Left renal cortex interstitium (tissue), 4 donors: ENCODE results near the gene VPS45. TPM values are rescaled to one million over a fixed set of nuclear protein-coding genes. Genes with fewer than 3 reads are reported as not detected.

ENCODE experiments used
- DNase-seq, 4 donors: peaks; one replicate each; pipeline ENCODE4 v3.0.0-alpha.2; 2013; ENCODE audit warnings: low read depth in 4 of 4, low spot score in 2 of 4, missing footprints in 1 of 4
- polyA plus RNA-seq, 4 donors: library from polyadenylated mRNA; unstranded; fragments of 120-200 nt; gene quantifications; one replicate each; pipeline ENCODE4 v1.2.1, GENCODE V29; 2013; ENCODE audit not compliant: insufficient read length in 4 of 4

The VPS45 gene
- polyA plus RNA-seq, 4 donors = 67.4 to 76.3 (median 70.1) TPM

DNA sequence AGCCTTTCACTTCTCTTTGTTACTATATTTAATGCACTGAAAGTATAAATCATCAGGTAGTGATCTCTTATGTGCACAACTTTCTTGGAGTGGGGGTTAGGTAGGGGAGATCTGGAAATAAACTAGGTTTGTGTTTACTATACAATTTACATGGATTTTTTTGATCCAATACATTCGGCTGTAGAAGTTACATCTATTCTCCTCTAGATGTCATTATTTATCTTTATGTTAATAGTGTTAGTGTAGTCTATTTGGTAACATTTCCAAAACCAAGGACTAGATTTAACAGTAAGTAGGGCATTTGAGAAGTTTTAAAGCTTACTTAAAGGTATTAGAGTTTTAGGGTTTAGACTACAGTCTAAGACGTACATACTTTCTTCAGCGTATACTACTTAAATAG lies 5.4 kb downstream of the VPS45 start:
- DNase-seq = no peak

DNA sequence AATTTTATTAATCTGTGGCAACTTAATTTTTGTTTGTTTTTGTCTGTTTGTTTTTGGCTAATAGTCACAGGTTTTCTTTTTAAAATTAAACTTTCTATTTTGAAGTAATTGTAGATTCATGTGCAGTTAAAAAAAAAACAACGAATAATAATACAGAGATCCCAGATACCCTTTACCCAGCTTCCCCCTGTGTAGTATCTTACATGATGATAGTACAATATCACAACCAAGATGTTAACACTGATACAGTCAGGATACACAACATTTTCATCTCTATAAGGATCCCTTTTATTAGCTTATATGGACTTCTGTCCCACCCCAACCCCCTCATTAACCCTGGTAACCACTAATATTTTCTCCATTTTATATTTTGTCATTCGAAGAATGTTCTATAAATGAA lies 5.9 kb downstream of the VPS45 start:
- DNase-seq = no peak

DNA sequence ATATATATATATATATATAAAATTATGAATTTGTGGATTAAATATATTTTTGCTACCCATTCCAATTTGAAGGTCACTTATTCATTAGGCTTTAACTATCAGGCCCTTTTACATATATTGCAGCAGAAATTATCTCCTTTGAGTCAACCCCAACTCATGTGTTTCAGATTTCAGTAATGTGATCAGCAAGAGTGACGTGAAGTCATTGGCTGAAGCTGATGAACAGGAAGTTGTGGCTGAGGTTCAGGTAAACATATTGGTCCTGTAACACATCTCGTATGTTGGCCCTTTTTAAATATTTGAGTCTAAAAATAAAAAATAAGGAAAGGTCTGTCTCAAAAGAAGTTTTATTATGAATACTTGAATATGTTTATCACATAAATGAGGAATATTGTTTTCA lies 8.5 kb downstream of the VPS45 start:
- no peak for DNase-seq

DNA sequence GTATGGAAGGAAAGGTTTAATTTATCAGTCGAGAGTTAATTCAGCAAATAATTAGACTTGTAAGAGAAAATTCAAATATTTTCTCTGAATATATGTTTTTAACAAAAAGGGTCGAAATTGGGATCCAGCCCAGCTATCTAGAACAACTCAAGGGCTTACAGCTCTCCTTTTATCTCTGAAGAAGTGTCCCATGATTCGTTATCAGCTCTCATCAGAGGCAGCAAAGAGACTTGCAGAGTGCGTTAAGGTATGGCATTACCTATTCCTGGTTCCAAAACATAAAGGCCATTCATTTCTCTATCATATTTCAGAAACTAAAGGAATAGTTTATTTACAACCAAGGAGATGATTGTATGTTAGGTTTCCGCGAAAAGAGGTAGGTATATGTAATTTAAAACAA lies 9.4 kb downstream of the VPS45 start:
- no peak for DNase-seq

DNA sequence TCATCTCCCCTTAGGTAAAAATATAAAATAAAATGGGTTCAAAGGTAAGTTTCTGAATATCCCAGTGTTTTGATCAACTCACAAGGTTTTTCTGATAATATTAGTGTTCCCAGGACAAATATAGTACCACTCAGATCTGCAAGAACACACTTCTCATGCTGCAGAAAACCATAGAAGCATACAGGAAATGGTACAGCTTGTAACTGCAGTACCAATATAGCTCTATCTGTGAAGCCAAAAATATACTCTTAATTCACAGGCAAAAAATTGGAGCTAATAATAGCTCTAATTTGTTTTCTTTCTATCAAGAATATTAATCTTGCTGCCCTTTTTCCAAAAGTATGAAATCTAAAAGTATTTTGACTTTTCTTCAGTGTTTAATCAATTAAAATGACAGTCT lies 13.2 kb downstream of the VPS45 start:
- no peak for DNase-seq

DNA sequence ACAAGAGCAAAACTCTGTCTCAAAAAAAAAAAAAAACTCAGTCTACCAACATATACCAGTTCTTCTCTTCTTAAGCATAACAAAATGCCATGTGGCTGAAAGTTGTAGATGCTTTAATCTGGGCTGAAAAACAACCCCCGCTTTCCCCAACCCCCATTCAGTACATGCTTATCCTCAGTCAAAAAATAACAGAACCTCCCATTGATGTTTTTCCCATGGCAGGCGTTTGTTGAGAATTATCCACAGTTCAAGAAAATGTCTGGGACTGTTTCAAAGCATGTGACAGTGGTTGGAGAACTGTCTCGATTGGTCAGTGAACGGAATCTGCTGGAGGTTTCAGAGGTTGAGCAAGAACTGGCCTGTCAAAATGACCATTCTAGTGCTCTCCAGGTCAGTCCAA lies 14.9 kb downstream of the VPS45 start:
- no peak for DNase-seq

DNA sequence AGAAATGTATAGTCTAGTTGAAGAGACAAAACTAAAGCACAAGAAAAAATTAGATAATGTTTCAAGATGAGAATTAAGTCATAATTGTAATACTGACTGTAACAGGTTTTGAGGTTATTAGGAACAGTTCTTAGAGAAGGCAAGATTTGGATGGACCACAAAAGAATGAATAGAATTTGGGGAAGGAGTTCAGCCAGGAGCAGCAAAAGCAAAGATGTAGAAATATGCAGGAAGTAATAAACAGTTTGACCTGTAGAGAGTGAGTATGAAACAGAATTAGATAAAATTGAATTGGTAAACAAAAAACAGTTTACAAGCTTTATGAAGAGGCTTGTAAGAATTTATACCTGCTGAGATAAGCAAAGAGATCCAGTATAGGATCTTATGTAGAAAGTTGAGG lies 16.3 kb downstream of the VPS45 start:
- no peak for DNase-seq

DNA sequence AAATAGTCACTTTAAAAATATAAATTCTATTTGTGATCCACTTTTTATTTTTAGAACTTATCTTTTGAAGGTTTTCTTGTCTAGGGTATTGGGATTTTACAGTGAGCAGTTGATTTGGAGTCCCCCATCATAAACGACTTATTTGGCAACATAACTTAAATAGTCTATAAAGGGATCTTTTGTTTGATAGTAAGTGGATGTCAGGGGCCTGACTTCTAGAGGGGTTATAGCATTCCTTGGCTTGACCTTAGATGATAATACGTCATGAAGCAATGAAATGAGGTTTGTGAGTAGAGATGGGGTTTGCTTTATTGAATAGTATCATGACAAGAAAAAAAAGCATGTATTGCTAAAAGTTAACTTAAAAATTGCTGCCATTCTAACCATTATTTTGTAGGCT lies 17.8 kb downstream of the VPS45 start:
- DNase-seq = no peak

DNA sequence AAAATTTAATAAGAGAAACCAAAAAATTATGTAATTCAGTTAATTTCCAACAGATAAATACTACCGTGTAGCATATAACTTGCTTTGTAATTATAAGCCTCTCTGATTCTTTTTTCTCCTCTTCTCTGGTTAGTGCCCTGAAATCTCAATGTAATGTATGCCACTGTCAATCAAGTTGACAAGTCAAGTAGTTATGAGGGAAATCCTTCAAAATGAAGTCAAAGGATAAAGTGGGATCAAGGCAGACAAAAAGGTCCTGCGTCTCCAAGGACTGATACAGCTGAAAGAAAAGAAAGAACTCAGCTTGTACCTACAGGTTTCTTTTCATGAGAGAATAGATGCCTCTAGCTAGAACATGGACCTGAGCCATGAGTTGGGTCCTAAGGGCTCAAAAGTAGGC lies 19.8 kb downstream of the VPS45 start:
- DNase-seq = no peak

- DNase-seq = no peak
Measured at GRCh38 chr1:150089846-150090520, 22.4 kb downstream of the VPS45 start.

GRCh38 chr1:150092180-150092791 lies 24.7 kb downstream of the VPS45 start:
- DNase-seq = no peak

DNA sequence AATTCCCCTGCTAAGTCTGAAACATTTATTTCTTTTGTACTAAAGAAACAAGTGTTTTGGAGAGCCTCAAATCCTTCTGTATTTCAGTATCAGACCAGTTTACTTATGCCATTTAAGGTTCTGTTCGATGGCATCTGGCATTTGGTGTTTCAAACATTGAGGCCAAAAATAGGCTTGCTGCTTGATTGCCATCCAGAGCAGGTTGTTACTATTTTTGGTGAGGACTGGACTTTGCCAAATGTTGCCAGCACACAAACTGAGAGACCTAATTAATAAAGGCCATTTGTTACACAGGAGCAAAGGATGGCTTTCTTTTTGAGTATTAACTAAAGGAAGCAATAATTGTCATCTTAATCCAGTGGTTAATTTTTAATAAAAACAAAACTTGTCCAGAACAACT lies 26.2 kb downstream of the VPS45 start:
- DNase-seq = no peak

DNA sequence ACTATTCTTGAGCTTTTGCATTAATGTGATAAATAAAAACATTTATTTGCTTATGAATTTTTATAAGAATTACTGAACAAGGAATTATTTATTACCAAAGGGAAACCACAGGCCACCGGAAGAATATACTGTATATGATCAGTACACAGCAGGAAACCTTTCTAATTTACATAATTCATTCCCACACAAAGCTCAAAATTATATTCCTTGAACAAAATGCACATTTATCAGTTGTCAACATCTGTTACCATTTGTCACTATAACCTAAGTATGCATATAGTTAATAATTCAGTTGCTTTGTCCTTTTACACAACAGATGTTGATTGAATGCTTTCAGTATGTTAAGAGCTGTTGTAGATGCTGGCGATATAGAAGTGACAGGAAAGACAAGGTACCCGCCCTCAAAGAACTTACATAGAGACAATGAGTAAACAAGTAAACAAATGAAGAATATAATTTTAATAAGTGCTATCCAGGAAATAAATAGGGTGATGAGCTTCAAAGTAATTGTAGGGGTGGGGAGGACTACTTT lies 27.2 kb downstream of the VPS45 start:
- DNase-seq = no peak

GRCh38 chr1:150102986-150103385 lies 35.4 kb downstream of the VPS45 start:
- no peak for DNase-seq

DNA sequence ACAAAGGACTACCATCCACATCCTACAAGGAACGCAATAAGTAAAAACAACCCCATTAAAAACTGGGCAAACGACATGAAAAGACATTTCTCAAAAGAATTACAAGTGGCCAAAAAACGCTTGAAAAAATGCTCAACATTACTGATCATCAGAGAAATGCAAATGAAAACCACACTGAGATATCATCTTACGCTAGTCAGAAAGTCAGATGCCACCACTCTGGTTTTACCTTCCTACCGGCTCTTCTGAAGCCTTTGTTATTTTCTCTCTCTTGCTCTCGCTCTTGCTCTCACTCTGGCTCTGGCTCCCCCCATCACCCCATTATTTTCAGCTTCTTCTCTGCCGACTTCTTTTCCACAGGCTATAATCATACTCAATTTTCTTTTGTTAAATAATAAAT lies 38.8 kb downstream of the VPS45 start:
- DNase-seq = no peak

DNA sequence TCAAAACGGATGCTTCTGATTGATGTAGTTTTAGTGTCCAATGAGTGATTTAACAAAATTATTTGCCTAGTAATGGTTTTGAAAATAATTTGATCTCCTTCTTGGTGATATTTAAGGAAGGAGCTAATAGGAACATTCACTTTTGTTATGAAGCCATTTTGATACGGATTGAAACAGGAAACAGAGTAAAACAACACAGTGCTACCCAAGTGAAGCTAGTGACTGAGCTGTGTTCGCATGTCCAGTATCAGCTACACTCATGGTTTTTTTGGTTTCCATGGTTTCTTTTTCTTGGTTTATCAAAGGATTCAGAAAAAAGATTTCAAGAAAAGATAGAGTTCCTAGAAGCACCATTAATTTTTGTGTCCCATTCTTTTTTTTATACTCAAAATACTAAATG lies 42.0 kb downstream of the VPS45 start:
- DNase-seq = no peak

DNA sequence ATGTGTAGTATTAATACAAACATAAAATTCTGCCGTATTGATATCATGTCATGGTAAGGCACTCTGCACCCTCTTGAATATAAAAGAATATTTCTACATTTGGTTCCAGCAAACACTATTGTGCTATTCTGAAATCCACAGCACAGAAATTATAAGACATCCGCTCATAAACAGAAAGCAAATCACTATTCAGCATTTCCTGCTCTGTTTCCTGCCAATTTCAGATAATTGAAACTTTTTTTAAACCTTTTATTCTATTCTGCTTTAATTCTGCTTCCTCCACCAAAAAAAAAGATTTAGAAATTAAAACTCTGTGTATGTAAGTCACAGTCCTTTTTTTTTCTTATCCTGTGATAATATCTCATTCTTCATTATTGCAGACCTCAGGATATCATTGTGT lies 42.5 kb downstream of the VPS45 start:
- DNase-seq = no peak

GRCh38 chr1:150111670-150112069 lies 44.1 kb downstream of the VPS45 start:
- DNase-seq = no peak

DNA sequence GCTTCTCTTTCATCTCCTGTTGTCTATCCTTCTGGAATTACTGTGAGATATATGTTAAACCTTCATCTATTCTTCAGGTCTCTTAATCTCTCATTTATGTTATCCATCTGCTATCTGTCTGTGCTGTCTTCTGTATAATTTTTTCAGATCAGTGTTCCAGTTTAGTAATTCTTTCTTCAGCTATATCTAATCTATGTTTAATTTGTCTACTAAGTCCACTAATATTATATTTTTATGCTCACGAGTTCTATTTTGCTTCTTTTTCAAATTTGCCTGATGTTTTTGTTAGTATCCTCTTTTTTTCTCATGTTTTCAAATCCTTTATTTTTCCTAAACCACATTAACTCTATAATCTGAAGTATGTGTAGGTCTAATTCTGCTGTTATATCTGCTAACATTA lies 47.5 kb downstream of the VPS45 start:
- DNase-seq = no peak

DNA sequence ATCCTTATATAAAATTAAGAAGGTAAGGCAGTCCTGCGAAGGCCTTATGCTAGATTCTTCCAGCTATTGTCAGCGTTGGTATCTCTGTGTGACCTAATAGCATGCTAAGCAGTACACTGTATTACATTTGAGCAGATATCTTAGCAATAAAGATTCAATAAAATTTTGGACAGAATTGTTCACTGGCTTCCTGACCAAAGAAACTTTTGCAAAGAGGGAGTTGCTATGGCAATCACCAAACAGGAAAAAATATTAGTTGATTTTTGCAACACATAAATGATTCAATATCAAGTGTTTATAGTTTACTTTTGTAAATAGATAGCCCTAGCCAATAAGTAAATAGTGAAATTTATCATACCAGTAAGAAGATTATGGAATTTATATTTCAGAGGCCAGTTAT lies 51.1 kb downstream of the VPS45 start:
- DNase-seq = no peak

DNA sequence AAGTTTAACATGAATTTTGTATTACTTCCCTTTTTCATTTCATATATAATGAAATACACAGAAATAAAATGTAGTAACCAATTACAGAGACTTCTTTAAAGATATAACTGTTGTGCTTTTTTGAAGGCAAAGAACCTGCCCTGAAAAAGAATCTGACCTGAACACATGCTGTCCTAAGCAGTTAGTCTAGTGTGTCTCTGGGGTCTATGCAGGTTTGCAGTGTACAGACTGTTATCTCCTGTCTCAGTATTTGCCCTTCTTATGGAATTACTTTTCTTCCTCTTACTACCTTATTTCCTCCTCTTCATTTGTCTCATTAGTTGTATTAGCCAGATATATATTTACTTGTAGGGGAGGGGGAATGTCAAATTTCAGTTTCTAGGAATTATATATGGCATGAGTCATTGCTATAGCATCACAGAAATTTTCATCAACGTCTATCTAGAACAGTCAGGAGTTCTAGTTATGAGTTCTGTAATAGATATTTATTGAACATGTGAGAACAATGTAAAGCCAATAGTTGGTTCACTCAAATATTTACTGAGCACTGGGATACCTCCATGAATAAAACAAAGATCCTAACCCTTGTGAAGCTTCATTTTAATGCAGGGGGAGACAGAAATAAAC lies 53.8 kb downstream of the VPS45 start:
- no peak for DNase-seq

GRCh38 chr1:150126811-150127210 lies 59.2 kb downstream of the VPS45 start:
- DNase-seq = no peak
